Measurements from ENCODE around the gene GRIP2. TPM values are rescaled to one million over a fixed set of nuclear protein-coding genes. Genes with fewer than 3 reads are reported as not detected.

Gene GRIP2
- total and polyA plus RNA-seq, 12 donors: 0.09 to 2.5 (median 1.1) TPM

GRCh38 chr3:14489641-14490040 lies 50.5 kb downstream of the GRIP2 start:
- peaks cover 0 to 40% of the 10 kb centered on the region in 2 donors for H3K36me3 ChIP-seq (replicated peaks in 1 of 2)
- intact Hi-C loops (cut with DNase I): no loop called here

GRCh38 chr3:14488286-14489041 lies 51.7 kb downstream of the GRIP2 start:
- WGBS, 4 donors: 67 to 73% (median 69%) methylated on average over 5 to 7 of the region's 7 CpGs
- Histone ChIP-seq H3K9me3 (replicated peaks in 1 of 3) (no peaks in the 10 kb centered on the region), H3K4me3 (no peak overlapping the region), H3K36me3 (replicated peaks in 1 of 2) (peaks cover 0 to 52% of the 10 kb centered on the region in 2 donors), H3K27ac (no peak overlapping the region), H3K4me1 (replicated peaks in 1 of 2) (no peaks in the 10 kb centered on the region), H3K27me3 (no peaks in the 10 kb centered on the region)
- DNase-seq: no peak
- intact Hi-C loops (cut with DNase I): no loop called here
- TF ChIP-seq CTCF (IDR thresholded peaks at IDR 0.05): no peak
- TF ChIP-seq POLR2A (IDR thresholded peaks at IDR 0.05): no peak

More at GRCh38 chr3:14489641-14490040, 50.5 kb downstream of the GRIP2 start:
- Histone ChIP-seq H3K4me3 (no peak overlapping the region), H3K4me1 (replicated peaks in 1 of 2) (no peaks in the 10 kb centered on the region), H3K27me3 (no peaks in the 10 kb centered on the region), H3K9me3 (replicated peaks in 1 of 3) (no peaks in the 10 kb centered on the region), H3K27ac (no peak overlapping the region)
- WGBS, 4 donors: 82 to 95% (median 88%) methylated on average over 7 of the region's 7 CpGs
- TF ChIP-seq CTCF (IDR thresholded peaks at IDR 0.05) (no peak), POLR2A (IDR thresholded peaks at IDR 0.05) (no peak)
- DNase-seq: no peak

GRCh38 chr3:14487821-14488220 lies 52.3 kb downstream of the GRIP2 start:
- intact Hi-C loops (cut with DNase I): no loop called here
- no peak for TF ChIP-seq POLR2A (IDR thresholded peaks at IDR 0.05)
- Histone ChIP-seq H3K27me3 (no peaks in the 10 kb centered on the region), H3K4me3 (no peak overlapping the region), H3K9me3 (replicated peaks in 1 of 3) (no peaks in the 10 kb centered on the region), H3K27ac (no peak overlapping the region), H3K36me3 (replicated peaks in 1 of 2) (peaks cover 0 to 59% of the 10 kb centered on the region in 2 donors), H3K4me1 (replicated peaks in 1 of 2) (peaks cover 0 to 2% of the 10 kb centered on the region in 2 donors)
- DNase-seq: no peak
- WGBS, 4 donors: 71 to 100% (median 76%) methylated on average over 4 to 7 of the region's 7 CpGs; no CpG with 5 or more reads in 1 of the 4 donors

GRCh38 chr3:14487086-14487485 lies 53.1 kb downstream of the GRIP2 start:
- WGBS, 4 donors: 89 to 97% (median 94%) methylated on average over 8 of the region's 8 CpGs
- Histone ChIP-seq H3K27ac (no peak overlapping the region), H3K27me3 (no peaks in the 10 kb centered on the region), H3K4me1 (replicated peaks in 1 of 2) (peaks cover 7% of the 10 kb centered on the region in 2 donors), H3K36me3 (replicated peaks in 1 of 2) (peaks cover 0 to 65% of the 10 kb centered on the region in 2 donors), H3K9me3 (replicated peaks in 1 of 3) (no peaks in the 10 kb centered on the region), H3K4me3 (no peak overlapping the region)
- DNase-seq: no peak
- TF ChIP-seq CTCF (IDR thresholded peaks at IDR 0.05): no peak
- no peak for TF ChIP-seq POLR2A (IDR thresholded peaks at IDR 0.05)
- intact Hi-C loops (cut with DNase I): no loop called here

- intact Hi-C loops (cut with DNase I): no loop called here
- Histone ChIP-seq H3K36me3 (replicated peaks in 1 of 2) (peaks cover 0 to 71% of the 10 kb centered on the region in 2 donors), H3K27ac (no peak overlapping the region), H3K9me3 (replicated peaks in 1 of 3) (no peaks in the 10 kb centered on the region), H3K4me3 (no peak overlapping the region), H3K4me1 (replicated peaks in 1 of 2) (peaks cover 12 to 13% of the 10 kb centered on the region in 2 donors), H3K27me3 (no peaks in the 10 kb centered on the region)
- DNase-seq: no peak
- TF ChIP-seq CTCF (IDR thresholded peaks at IDR 0.05) (no peak), POLR2A (IDR thresholded peaks at IDR 0.05) (no peak)
- 91 to 98% (median 93%) methylated on average over 5 of the region's 5 CpGs for WGBS, 4 donors
These were observed 53.7 kb downstream of the GRIP2 start for GRCh38 chr3:14486460-14486859.
